K562 (cell line): ENCODE data around the gene DAPK3. TPM values are rescaled to one million over a fixed set of nuclear protein-coding genes. Genes with fewer than 3 reads are reported as not detected.

Experiments
- ASH1L ChIP-seq: fragments of 450-650 bp; IDR thresholded peaks from 2 replicates; pipeline ENCODE4 v1.6.1; 2018; ENCODE audit warnings: borderline replicate concordance, mild to moderate bottlenecking, low read depth; ENCODE audit not compliant: partially characterized antibody
- CBX1 ChIP-seq: sonication (generic); IDR thresholded peaks from 2 replicates; pipeline ENCODE4 v1.6.1; 2016; ENCODE audit warnings: antibody characterized with exemption, low read depth, mild to moderate bottlenecking
- CC2D1A ChIP-seq: fragments of 450-650 bp; IDR thresholded peaks from 2 replicates; pipeline ENCODE4 v1.6.1; 2017; ENCODE audit warnings: mild to moderate bottlenecking
- EP400 ChIP-seq: fragments of 450-650 bp; IDR thresholded peaks from 2 replicates; pipeline ENCODE4 v1.6.1; 2017; ENCODE audit warnings: antibody characterized with exemption, mild to moderate bottlenecking, moderate library complexity
- ESRRA ChIP-seq: fragments of 450-650 bp; IDR thresholded peaks from 2 replicates; pipeline ENCODE4 v1.6.1; 2014; ENCODE audit warnings: low read depth, mild to moderate bottlenecking, moderate library complexity, borderline replicate concordance
- FOXK1 ChIP-seq: sonication (generic); formaldehyde crosslinking; IDR thresholded peaks from 2 replicates; pipeline ENCODE4 v1.8.0; 2022; ENCODE audit warnings: missing genetic modification reagents, mild to moderate bottlenecking, borderline replicate concordance
- FUS ChIP-seq: fragments of 200-400 bp; formaldehyde crosslinking; optimal IDR thresholded peaks from 2 replicates; pipeline ENCODE3; 2017; ENCODE audit warnings: low read depth, low read length
- GATAD2B ChIP-seq: fragments of 450-650 bp; IDR thresholded peaks from 2 replicates; pipeline ENCODE4 v1.6.1; 2017; ENCODE audit warnings: mild to moderate bottlenecking, borderline replicate concordance
- HDAC3 ChIP-seq: fragments of 450-650 bp; IDR thresholded peaks from 2 replicates; pipeline ENCODE4 v1.6.1; 2018; ENCODE audit warnings: borderline replicate concordance, mild to moderate bottlenecking, moderate library complexity; ENCODE audit not compliant: partially characterized antibody
- HSF4 ChIP-seq: fragments of 250-450 bp; sonication (Bioruptor Pico); IDR thresholded peaks from 2 replicates; pipeline ENCODE4 v2.1.2; 2022; ENCODE audit warnings: mild to moderate bottlenecking, moderate library complexity, borderline replicate concordance
- IRF2 ChIP-seq: sonication (generic); formaldehyde crosslinking; IDR thresholded peaks from 2 replicates; pipeline ENCODE4 v1.8.1; 2022; ENCODE audit warnings: mild to moderate bottlenecking, missing genetic modification reagents
- JUN ChIP-seq, 2 experiments: sonication (generic) in 1 of 2; formaldehyde crosslinking in 1 of 2; IDR thresholded peaks; 2 replicates each; pipeline versions ENCODE4 v1.6.1 to v1.8.0; 2012 to 2022; ENCODE audit warnings: borderline replicate concordance in 2 of 2, mild to moderate bottlenecking in 2 of 2, improper control_type of control experiment in 1 of 2, low read depth in 1 of 2, low read length in 1 of 2, missing genetic modification reagents in 1 of 2
- L3MBTL2 ChIP-seq: fragments of 450-650 bp; IDR thresholded peaks from 2 replicates; pipeline ENCODE4 v1.6.1; 2016; ENCODE audit warnings: mild to moderate bottlenecking, moderate library complexity
- LARP7 ChIP-seq: fragments of 450-650 bp; IDR thresholded peaks from 2 replicates; pipeline ENCODE4 v1.6.1; 2016
- NELFE ChIP-seq: IDR thresholded peaks from 2 replicates; pipeline ENCODE4 v1.6.1; 2011; ENCODE audit warnings: mild to moderate bottlenecking; ENCODE audit not compliant: insufficient read depth, insufficient read length
- NFIC ChIP-seq: fragments of 450-650 bp; IDR thresholded peaks from 2 replicates; pipeline ENCODE4 v1.6.1; 2017; ENCODE audit warnings: mild to moderate bottlenecking, inconsistent platforms
- NR2C1 ChIP-seq, 2 experiments: fragments of 450-650 bp; IDR thresholded peaks; 2 replicates each; pipeline ENCODE4 v1.6.1; 2017; ENCODE audit warnings: mild to moderate bottlenecking in 2 of 2, antibody characterized with exemption in 1 of 2, inconsistent platforms in 1 of 2, missing compliant biosample characterization in 1 of 2, missing genetic modification characterization in 1 of 2
- NUFIP1 ChIP-seq: fragments of 450-650 bp; IDR thresholded peaks from 2 replicates; pipeline ENCODE4 v1.6.1; 2018; ENCODE audit not compliant: partially characterized antibody
- RUNX1 ChIP-seq: sonication (generic); IDR thresholded peaks from 2 replicates; pipeline ENCODE4 v1.6.1; 2016; ENCODE audit warnings: antibody characterized with exemption, low read depth
- SMARCA5 ChIP-seq: fragments of 450-650 bp; IDR thresholded peaks from 2 replicates; pipeline ENCODE4 v1.6.1; 2016
- TBL1XR1 ChIP-seq, 2 experiments: IDR thresholded peaks; 2 replicates each; pipeline ENCODE4 v1.6.1; 2012; ENCODE audit warnings: improper control_type of control experiment in 2 of 2, low read length in 2 of 2, mild to moderate bottlenecking in 1 of 2
- ZC3H4 ChIP-seq: sonication (generic); formaldehyde crosslinking; IDR thresholded peaks from 2 replicates; pipeline ENCODE4 v1.9.0; 2021; ENCODE audit warnings: missing genetic modification reagents, borderline replicate concordance
- ZNF197 ChIP-seq: fragments of 200-800 bp; sonication (Bioruptor generic); IDR thresholded peaks from 2 replicates; pipeline ENCODE4 v1.6.1; 2016; ENCODE audit warnings: low read depth, missing genetic modification characterization, missing compliant biosample characterization
- ZNF263 ChIP-seq: sonication (generic); formaldehyde crosslinking; IDR thresholded peaks from 2 replicates; pipeline ENCODE4 v1.8.0; 2022; ENCODE audit warnings: mild to moderate bottlenecking, missing genetic modification reagents, borderline replicate concordance
- ZNF444 ChIP-seq: fragments of 250-450 bp; sonication (Bioruptor Pico); IDR thresholded peaks from 2 replicates; pipeline ENCODE4 v1.4.0; 2020; ENCODE audit warnings: mild to moderate bottlenecking, moderate library complexity
- ZNF445 ChIP-seq: fragments of 250-450 bp; sonication (Bioruptor Pico); IDR thresholded peaks from 2 replicates; pipeline ENCODE4 v1.4.0; 2020; ENCODE audit warnings: low read depth, mild to moderate bottlenecking, moderate library complexity
- ZNF707 ChIP-seq: fragments of 250-450 bp; sonication (Bioruptor Pico); conservative IDR thresholded peaks from 2 replicates; pipeline ENCODE4 v1.8.0; 2022; ENCODE audit warnings: inconsistent platforms, mild to moderate bottlenecking, moderate library complexity
- ZNF780A ChIP-seq: fragments of 250-450 bp; sonication (Bioruptor Pico); IDR thresholded peaks from 2 replicates; pipeline ENCODE4 v1.5.0; 2021; ENCODE audit warnings: mild to moderate bottlenecking
- ZNF830 ChIP-seq: fragments of 250-450 bp; sonication (Bioruptor Pico); IDR thresholded peaks from 2 replicates; pipeline ENCODE4 v1.5.0; 2021; ENCODE audit warnings: mild to moderate bottlenecking
- polyA plus RNA-seq, 8 experiments: library from polyadenylated mRNA; depleted of rRNA in 4 of 8; stranded (reverse) in 5 of 8; unstranded in 3 of 8; fragments of >200 nt; fragmentation: Nextera tagmentation in 2 of 8; fragmentation: Illumina TruSeq in 1 of 8; extraction: Ambion mirVana in 2 of 8; extraction: Trizol in 1 of 8; gene quantifications; 2 replicates each; pipeline versions ENCODE4 v1.2.1 to v1.2.3, GENCODE V29; 2011 to 2014; ENCODE audit warnings: inconsistent platforms in 1 of 8, missing spikeins in 1 of 8
- total RNA-seq, 7 experiments: library from RNA; depleted of rRNA in 6 of 7; stranded (reverse); fragments of >200 nt in 6 of 7; fragmentation: Illumina TruSeq in 2 of 7; extraction: Trizol in 2 of 7; gene quantifications; 2 replicates each; pipeline versions ENCODE4 v1.2.1 to v1.2.3, GENCODE V29; 2011 to 2021; ENCODE audit warnings: low replicate concordance in 1 of 7

The DAPK3 gene
- total and polyA plus RNA-seq, 9 of the 15 experiments (the other 6 are each of a cell fraction or from before 2014, with no cell fraction given) = 0.14 to 63.4 (median 25.0) TPM

- TF ChIP-seq IRF2 (CRISPR knock-in tag) (no peak), ASH1L (peak; percentile 91), CBX1 (no peak), RUNX1 (no peak), ZNF780A (CRISPR knock-in tag) (no peak), ZNF197 (CRISPR knock-in tag) (no peak), LARP7 (no peak), FUS (no peak), TBL1XR1 (IDR thresholded peaks at IDR 0.05; ENCODE audit: low read length in 2 of 2) (no peak), ZNF445 (CRISPR knock-in tag) (no peak), NR2C1 (IDR thresholded peaks at IDR 0.05) (no peak), NR2C1 (tag; IDR thresholded peaks at IDR 0.05) (no peak), EP400 (no peak), HDAC3 (no peak), FOXK1 (peak; percentile 73; the same call in 1 of the 2 replicates), HSF4 (no peak), ZNF830 (no peak), ZNF707 (CRISPR knock-in tag) (no peak), GATAD2B (no peak), SMARCA5 (no peak), NFIC (no peak), JUN (IDR thresholded peaks at IDR 0.05; ENCODE audit: borderline replicate concordance, low read depth, low read length) (no peak), JUN (CRISPR knock-in tag; IDR thresholded peaks at IDR 0.05; ENCODE audit: borderline replicate concordance) (no peak), NUFIP1 (no peak), ZNF263 (CRISPR knock-in tag) (peak; percentile 50; the same call in 1 of the 2 replicates), ZC3H4 (CRISPR knock-in tag) (no peak), ESRRA (peak; percentile 53; the same call in 1 of the 2 replicates), ZNF444 (no peak), NELFE (no peak), CC2D1A (no peak), L3MBTL2 (no peak)
These were observed at the start of gene DAPK3 (continued) for GRCh38 chr19:3970808-3971598.
